Esophagus squamous epithelium (tissue), 4 donors: ENCODE measurements around the gene GTPBP10.

Source experiments
- POLR2A ChIP-seq, 4 donors: fragments of 450-650 bp; IDR thresholded peaks; one replicate each; pipeline ENCODE4 v1.6.1; 2017; ENCODE audit warnings: antibody characterized with exemption in 4 of 4, mild to moderate bottlenecking in 4 of 4, moderate library complexity in 3 of 4
- TF ChIP-seq, protein P1 (sequence below), 6 experiments: fragments of 450-650 bp in 4 of 6; fragments of 200-600 bp in 2 of 6; sonication (generic) in 2 of 6; IDR thresholded peaks; one replicate each; pipeline ENCODE4 v1.5.1; 2016 to 2019; ENCODE audit warnings: antibody characterized with exemption in 6 of 6, mild to moderate bottlenecking in 4 of 6, moderate library complexity in 4 of 6

DNA sequence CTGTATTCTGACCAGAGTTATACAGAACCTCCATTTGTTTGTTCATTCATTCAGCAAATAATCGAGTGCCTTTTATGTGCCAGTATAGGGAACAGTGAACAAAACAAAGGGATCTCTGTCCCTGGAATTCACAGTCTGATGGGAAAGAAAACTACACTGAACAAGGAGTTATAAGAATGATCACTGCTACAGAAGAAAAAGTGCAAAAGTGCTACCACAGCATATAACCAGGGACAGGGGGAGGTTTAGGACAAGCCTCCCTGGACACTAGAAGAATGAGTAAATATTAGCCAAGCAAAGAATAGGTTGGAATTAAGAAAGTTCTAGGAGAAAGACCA is 60.9 kb downstream of the GTPBP10 start:
- TF ChIP-seq, protein P1, sequence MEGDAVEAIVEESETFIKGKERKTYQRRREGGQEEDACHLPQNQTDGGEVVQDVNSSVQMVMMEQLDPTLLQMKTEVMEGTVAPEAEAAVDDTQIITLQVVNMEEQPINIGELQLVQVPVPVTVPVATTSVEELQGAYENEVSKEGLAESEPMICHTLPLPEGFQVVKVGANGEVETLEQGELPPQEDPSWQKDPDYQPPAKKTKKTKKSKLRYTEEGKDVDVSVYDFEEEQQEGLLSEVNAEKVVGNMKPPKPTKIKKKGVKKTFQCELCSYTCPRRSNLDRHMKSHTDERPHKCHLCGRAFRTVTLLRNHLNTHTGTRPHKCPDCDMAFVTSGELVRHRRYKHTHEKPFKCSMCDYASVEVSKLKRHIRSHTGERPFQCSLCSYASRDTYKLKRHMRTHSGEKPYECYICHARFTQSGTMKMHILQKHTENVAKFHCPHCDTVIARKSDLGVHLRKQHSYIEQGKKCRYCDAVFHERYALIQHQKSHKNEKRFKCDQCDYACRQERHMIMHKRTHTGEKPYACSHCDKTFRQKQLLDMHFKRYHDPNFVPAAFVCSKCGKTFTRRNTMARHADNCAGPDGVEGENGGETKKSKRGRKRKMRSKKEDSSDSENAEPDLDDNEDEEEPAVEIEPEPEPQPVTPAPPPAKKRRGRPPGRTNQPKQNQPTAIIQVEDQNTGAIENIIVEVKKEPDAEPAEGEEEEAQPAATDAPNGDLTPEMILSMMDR (IDR thresholded peaks at IDR 0.05): no peak
- no peak for TF ChIP-seq POLR2A (IDR thresholded peaks at IDR 0.05)
